ENCODE data around the gene TBC1D9.

The TBC1D9 gene

GRCh38 chr4:140600408-140600807 lies 155.8 kb downstream of the TBC1D9 start:
- no peak for TF ChIP-seq ZNF274 (IDR thresholded peaks at IDR 0.05; ENCODE audit: low read depth, low read length)
- H3K4me3 ChIP-seq (ENCODE audit: low read length) = no peak overlapping the region

- TF ChIP-seq ZNF274 (IDR thresholded peaks at IDR 0.05; ENCODE audit: low read depth, low read length) = no peak
- no peak overlapping the region for H3K4me3 ChIP-seq (ENCODE audit: low read length)
Measured at GRCh38 chr4:140595065-140595464, 161.1 kb downstream of the TBC1D9 start.

- no peak overlapping the region for H3K4me3 ChIP-seq (ENCODE audit: low read length)
- no peak for TF ChIP-seq ZNF274 (IDR thresholded peaks at IDR 0.05; ENCODE audit: low read depth, low read length)
Measured at GRCh38 chr4:140584439-140584838, 171.7 kb downstream of the TBC1D9 start.

GRCh38 chr4:140581078-140581477 lies 175.1 kb downstream of the TBC1D9 start:
- no peak for TF ChIP-seq ZNF274 (IDR thresholded peaks at IDR 0.05; ENCODE audit: low read depth, low read length)

GRCh38 chr4:140579278-140579677 lies 176.9 kb downstream of the TBC1D9 start:
- no peak overlapping the region for H3K4me3 ChIP-seq (ENCODE audit: low read length)
- no peak for TF ChIP-seq ZNF274 (IDR thresholded peaks at IDR 0.05; ENCODE audit: low read depth, low read length)

More at GRCh38 chr4:140581078-140581477, 175.1 kb downstream of the TBC1D9 start:
- H3K4me3 ChIP-seq (ENCODE audit: low read length) = no peak overlapping the region

GRCh38 chr4:140575489-140575888 lies 180.7 kb downstream of the TBC1D9 start:
- TF ChIP-seq ZNF274 (IDR thresholded peaks at IDR 0.05; ENCODE audit: low read depth, low read length) = no peak
- no peak overlapping the region for H3K4me3 ChIP-seq (ENCODE audit: low read length)

GRCh38 chr4:140571620-140572019 lies 184.6 kb downstream of the TBC1D9 start:
- no peak overlapping the region for H3K4me3 ChIP-seq (ENCODE audit: low read length)
- TF ChIP-seq ZNF274 (IDR thresholded peaks at IDR 0.05; ENCODE audit: low read depth, low read length) = no peak

All from GM08714 (cell line).